Liver (tissue), 3 donors: ENCODE measurements around the gene MBNL2.

Experiments
- CTCF ChIP-seq: fragments of 150-350 bp; IDR thresholded peaks from 2 replicates; pipeline ENCODE4 v1.5.1; 2017; ENCODE audit warnings: improper control_type of control experiment, low read depth, low read length; ENCODE audit not compliant: missing input control
- GABPA ChIP-seq, 2 donors: IDR thresholded peaks in 1 of 2; conservative IDR thresholded peaks in 1 of 2; 2 replicates each; pipeline ENCODE4 v1.6.1; 2016; ENCODE audit warnings: antibody characterized with exemption in 2 of 2, mild to moderate bottlenecking in 1 of 2, moderate library complexity in 1 of 2
- MAX ChIP-seq: IDR thresholded peaks from 2 replicates; pipeline ENCODE4 v1.6.1; 2016; ENCODE audit warnings: antibody characterized with exemption
- REST ChIP-seq: IDR thresholded peaks from 2 replicates; pipeline ENCODE4 v1.6.1; 2016; ENCODE audit warnings: antibody characterized with exemption, mild to moderate bottlenecking
- TF ChIP-seq, protein P1 (sequence below): IDR thresholded peaks from 2 replicates; pipeline ENCODE4 v1.6.1; 2016; ENCODE audit warnings: antibody characterized with exemption
- donor health status: healthy.
- donor health status: healthy.

- TF ChIP-seq MAX, result no peak
- TF ChIP-seq CTCF, result no peak
- no peak for TF ChIP-seq GABPA (IDR thresholded peaks at IDR 0.05 in 1 of 2, conservative IDR thresholded peaks at IDR 0.05 in 1 of 2)
- no peak for TF ChIP-seq REST
- TF ChIP-seq, protein P1, sequence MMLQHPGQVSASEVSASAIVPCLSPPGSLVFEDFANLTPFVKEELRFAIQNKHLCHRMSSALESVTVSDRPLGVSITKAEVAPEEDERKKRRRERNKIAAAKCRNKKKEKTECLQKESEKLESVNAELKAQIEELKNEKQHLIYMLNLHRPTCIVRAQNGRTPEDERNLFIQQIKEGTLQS, result no peak
Measured at GRCh38 chr13:97192166-97192565, 30.0 kb upstream of the MBNL2 start.
